Keratinocyte (primary cell): ENCODE results near the gene TRIM10.

Experiments
- EZH2 ChIP-seq: IDR thresholded peaks from one replicate; pipeline ENCODE4 v1.6.1; 2012; ENCODE audit warnings: inconsistent platforms, mild to moderate bottlenecking, low read length, moderate library complexity
- TF ChIP-seq, protein P1 (sequence below), 3 experiments: IDR thresholded peaks in 1 of 3; conservative IDR thresholded peaks in 1 of 3; optimal IDR thresholded peaks in 1 of 3; 2 replicates in 2 of 3; 3 replicates in 1 of 3; pipeline versions ENCODE3 to v1.5.1; 2011; ENCODE audit warnings: low read length in 3 of 3, mild to moderate bottlenecking in 3 of 3, moderate library complexity in 2 of 3, control low read depth in 1 of 3, inconsistent platforms in 1 of 3; ENCODE audit not compliant: insufficient read depth in 2 of 3; ENCODE audit errors: extremely low read depth in 1 of 3

DNA sequence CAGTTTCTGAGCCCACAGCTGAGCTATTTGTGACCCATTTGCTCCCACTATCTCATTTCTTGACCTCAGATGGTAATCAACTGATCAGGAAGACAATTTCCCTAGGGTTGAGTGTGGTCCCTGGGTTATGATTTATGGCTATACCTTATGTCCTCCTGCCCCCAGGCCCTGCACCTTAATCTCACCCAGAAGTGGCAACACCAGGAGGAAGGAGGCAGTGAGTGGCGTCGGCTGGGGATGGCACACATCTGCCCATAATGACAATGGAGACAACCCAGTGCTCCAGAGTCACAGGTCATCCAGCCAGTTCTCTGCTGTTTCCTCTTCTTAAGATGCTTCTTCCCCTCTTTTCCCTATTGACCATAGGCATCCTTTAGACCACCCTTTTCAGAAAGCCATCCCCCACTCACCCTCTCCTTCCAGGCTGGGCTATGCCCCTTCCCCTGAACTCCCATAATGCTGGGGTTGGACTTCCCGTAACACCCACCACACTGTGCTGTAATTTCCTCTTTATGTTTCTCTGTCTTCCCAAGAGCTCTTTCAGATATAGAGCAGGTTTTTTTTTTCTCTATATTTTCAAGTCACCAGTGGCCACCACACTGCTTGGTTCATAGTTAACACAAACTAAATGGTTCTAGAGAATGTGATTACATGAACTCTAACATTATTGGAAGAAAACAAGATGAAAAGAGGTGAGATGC, 8.0 kb downstream of the TRIM10 start:
- TF ChIP-seq, protein P1, sequence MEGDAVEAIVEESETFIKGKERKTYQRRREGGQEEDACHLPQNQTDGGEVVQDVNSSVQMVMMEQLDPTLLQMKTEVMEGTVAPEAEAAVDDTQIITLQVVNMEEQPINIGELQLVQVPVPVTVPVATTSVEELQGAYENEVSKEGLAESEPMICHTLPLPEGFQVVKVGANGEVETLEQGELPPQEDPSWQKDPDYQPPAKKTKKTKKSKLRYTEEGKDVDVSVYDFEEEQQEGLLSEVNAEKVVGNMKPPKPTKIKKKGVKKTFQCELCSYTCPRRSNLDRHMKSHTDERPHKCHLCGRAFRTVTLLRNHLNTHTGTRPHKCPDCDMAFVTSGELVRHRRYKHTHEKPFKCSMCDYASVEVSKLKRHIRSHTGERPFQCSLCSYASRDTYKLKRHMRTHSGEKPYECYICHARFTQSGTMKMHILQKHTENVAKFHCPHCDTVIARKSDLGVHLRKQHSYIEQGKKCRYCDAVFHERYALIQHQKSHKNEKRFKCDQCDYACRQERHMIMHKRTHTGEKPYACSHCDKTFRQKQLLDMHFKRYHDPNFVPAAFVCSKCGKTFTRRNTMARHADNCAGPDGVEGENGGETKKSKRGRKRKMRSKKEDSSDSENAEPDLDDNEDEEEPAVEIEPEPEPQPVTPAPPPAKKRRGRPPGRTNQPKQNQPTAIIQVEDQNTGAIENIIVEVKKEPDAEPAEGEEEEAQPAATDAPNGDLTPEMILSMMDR (optimal IDR thresholded peaks at IDR 0.05 in 1 of 3, IDR thresholded peaks at IDR 0.05 in 1 of 3, conservative IDR thresholded peaks at IDR 0.05 in 1 of 3; ENCODE audit: extremely low read depth in 1 of 3, insufficient read depth in 2 of 3, low read length in 3 of 3): no peak
- no peak for TF ChIP-seq EZH2
